ENCODE measurements around the gene CDH4.

Gene CDH4

GRCh38 chr20:61516346-61517208, 264.5 kb downstream of the CDH4 start:
- TF ChIP-seq CTCF (IDR thresholded peaks at IDR 0.05; ENCODE audit: extremely low read depth, missing control alignments): no peak
- no peak for DNase-seq (ENCODE audit: low spot score)

- TF ChIP-seq CTCF (IDR thresholded peaks at IDR 0.05; ENCODE audit: extremely low read depth, missing control alignments): no peak
- no peak for DNase-seq (ENCODE audit: low spot score)
Observed at GRCh38 chr20:61517419-61517818, 265.4 kb downstream of the CDH4 start.

- no peak for TF ChIP-seq CTCF (IDR thresholded peaks at IDR 0.05; ENCODE audit: extremely low read depth, missing control alignments)
Observed at GRCh38 chr20:61518424-61518951, 266.4 kb downstream of the CDH4 start.

GRCh38 chr20:61519488-61519887, 267.4 kb downstream of the CDH4 start:
- DNase-seq (ENCODE audit: low spot score): no peak
- no peak for TF ChIP-seq CTCF (IDR thresholded peaks at IDR 0.05; ENCODE audit: extremely low read depth, missing control alignments)

More at GRCh38 chr20:61518424-61518951, 266.4 kb downstream of the CDH4 start:
- no peak for DNase-seq (ENCODE audit: low spot score)

- DNase-seq (ENCODE audit: low spot score): no peak
- TF ChIP-seq CTCF (IDR thresholded peaks at IDR 0.05; ENCODE audit: extremely low read depth, missing control alignments): no peak
Observed at GRCh38 chr20:61520076-61520892, 268.2 kb downstream of the CDH4 start.

- no peak for TF ChIP-seq CTCF (IDR thresholded peaks at IDR 0.05; ENCODE audit: extremely low read depth, missing control alignments)
- no peak for DNase-seq (ENCODE audit: low spot score)
Observed at GRCh38 chr20:61520893-61521460, 268.9 kb downstream of the CDH4 start.

Measured in GM20000 (cell line).